Adrenal gland (tissue), 12 donors: ENCODE measurements around the gene SLC23A1. TPM values are rescaled to one million over a fixed set of nuclear protein-coding genes. Genes with fewer than 3 reads are reported as not detected.

Experiments
- DNase-seq, 7 donors: peaks; one replicate each; pipeline ENCODE4 v3.0.0-alpha.2; 2019 to 2020
- H3K27ac ChIP-seq, 5 donors: fragments of 200-600 bp; sonication (generic) in 4 of 5; 1 replicate in 3 of 5; 2 replicates in 2 of 5; pipeline versions ENCODE4 v1.5.1 to v1.8.0; 2016 to 2020; ENCODE audit warnings: mild to moderate bottlenecking in 1 of 5
- H3K27me3 ChIP-seq: fragments of 200-600 bp; 2 replicates; pipeline ENCODE4 v1.8.0; 2021
- H3K36me3 ChIP-seq, 2 donors: fragments of 200-600 bp; replicated peaks in 1 of 2; 1 replicate in 1 of 2; 2 replicates in 1 of 2; pipeline versions ENCODE4 v1.5.1 to v1.8.0; 2018 to 2022
- H3K4me1 ChIP-seq, 2 donors: fragments of 200-600 bp; replicated peaks in 1 of 2; 1 replicate in 1 of 2; 2 replicates in 1 of 2; pipeline versions ENCODE4 v1.5.1 to v1.8.0; 2018 to 2021
- H3K4me3 ChIP-seq, 4 donors: fragments of 200-600 bp; sonication (generic) in 3 of 4; one replicate each; pipeline ENCODE4 v1.5.1; 2016 to 2018
- H3K9me3 ChIP-seq, 3 donors: fragments of 200-600 bp; sonication (generic) in 1 of 3; replicated peaks in 1 of 3; 1 replicate in 2 of 3; 2 replicates in 1 of 3; pipeline versions ENCODE4 v1.5.1 to v1.8.0; 2016 to 2021
- CTCF ChIP-seq, 6 experiments: fragments of 450-650 bp in 4 of 6; fragments of 200-600 bp in 2 of 6; sonication (generic) in 1 of 6; IDR thresholded peaks; 1 replicate in 5 of 6; 2 replicates in 1 of 6; pipeline versions ENCODE4 v1.5.1 to v1.8.0; 2016 to 2021; ENCODE audit warnings: antibody characterized with exemption in 6 of 6, mild to moderate bottlenecking in 2 of 6, moderate library complexity in 1 of 6
- POLR2A ChIP-seq, 2 donors: fragments of 450-650 bp; IDR thresholded peaks; one replicate each; pipeline ENCODE4 v1.6.1; 2017; ENCODE audit warnings: antibody characterized with exemption in 2 of 2, mild to moderate bottlenecking in 2 of 2, moderate library complexity in 1 of 2
- WGBS, 4 donors: extraction: QIAGEN DNeasy Blood & Tissue Kit in 2 of 4; methylation state at CpG; one replicate each; pipeline versions ENCODE4 v1.1.5 to v1.1.7; 2013 to 2017; 5-methylcytosine and 5-hydroxymethylcytosine counted together
- intact Hi-C, 2 donors: fragments of 100-400 bp; cut with DNase I; formaldehyde crosslinking; loops; one replicate each; pipeline versions ENCODE4 v1.14.1 to v1.15.0; 2022 to 2023
- polyA plus RNA-seq, 3 donors: library from polyadenylated mRNA; stranded (reverse); fragments of 200-250 nt in 2 of 3; fragments of 350-450 nt in 1 of 3; fragmentation: Illumina TruSeq in 1 of 3; extraction: RNeasy Lipid Tissue Mini Kit (QIAGEN cat#74804) in 1 of 3; gene quantifications; one replicate each; pipeline ENCODE4 v1.2.3, GENCODE V29; 2013 to 2014
- total RNA-seq, 9 donors: library from RNA; depleted of rRNA in 4 of 9; stranded (reverse); fragments of >200 nt in 4 of 9; fragments of 120-200 nt in 1 of 9; fragmentation: NEBNext Ultra II Directional in 1 of 9; extraction: Animal tissue kit (Norgen Biotek cat#: 25700) in 1 of 9; gene quantifications; one replicate each; pipeline versions ENCODE4 v1.1.0 to v1.2.4, GENCODE V29; 2013 to 2023
- donor health status: healthy with polysubstance abuse.
- donor health status: Bipolar disorder and iron deficiency.
- donor health status: DM: yes; HTN: yes; CAD: no.
- donor health status: DM: no; HTN: no; CAD: no.
- donor health status: DM: no; HTN: no; CAD: no.
- donor health status: DM: yes; HTN: yes; CAD: no.

Gene SLC23A1
- total and polyA plus RNA-seq, 12 donors: 0.06 to 0.46 (median 0.14) TPM; not detected in 8

DNA sequence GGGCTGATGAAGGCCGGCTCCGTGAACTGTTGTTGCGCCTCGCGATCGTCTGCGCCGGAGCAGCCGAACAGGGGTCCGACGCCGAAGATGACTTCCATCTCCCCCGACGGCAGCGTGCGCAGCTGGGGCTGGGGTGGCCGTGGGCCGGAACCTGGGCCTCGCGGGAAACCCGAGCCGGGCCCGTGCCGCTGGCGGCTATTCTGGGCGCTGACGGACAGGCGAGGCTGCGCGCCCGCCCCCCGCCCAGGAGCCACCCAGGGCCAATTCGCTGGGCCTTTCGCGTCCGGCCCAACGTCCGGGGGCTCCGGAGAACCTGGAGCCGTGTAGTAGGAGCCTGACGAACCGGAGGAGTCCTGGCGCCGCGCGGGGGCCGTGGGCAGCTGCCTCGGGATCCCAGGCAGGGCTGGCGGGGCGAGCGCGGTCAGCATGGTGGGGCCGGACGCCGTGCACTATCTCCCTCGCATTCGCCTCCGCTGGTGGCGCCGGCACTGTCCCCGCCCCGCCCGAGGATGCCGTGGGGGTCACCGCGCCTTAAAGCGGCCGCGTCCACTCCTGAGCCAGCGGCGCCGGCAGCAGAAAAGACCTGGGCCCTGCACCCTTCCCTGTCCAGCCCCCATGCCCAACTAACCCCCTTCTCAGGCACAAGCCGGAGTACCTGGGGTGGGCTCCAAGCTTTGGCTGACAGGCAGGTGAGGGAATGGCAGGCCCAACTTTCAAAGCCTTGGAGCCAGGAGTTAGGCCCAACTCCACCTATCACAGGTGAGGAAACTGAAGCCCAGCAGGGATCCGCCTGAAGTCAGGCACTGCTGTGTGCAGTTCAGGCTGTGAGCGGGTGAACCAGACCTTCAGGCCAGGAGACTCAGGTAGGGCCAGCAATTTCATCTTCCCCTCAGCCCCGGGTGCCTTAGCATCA, 11.8 kb upstream of the SLC23A1 start, which contains the start of gene PROB1:
Gene PROB1, minus strand, starts transcription at position 451 of the 913 bp plus-strand sequence. Its CDS starts 23 bp downstream, at position 428.
- no peaks in the 10 kb centered on the region for H3K36me3 ChIP-seq
- 18 to 33% (median 23%) methylated on average over 1 to 76 of the region's 76 CpGs for WGBS, 4 donors
- peak within 1 kb of the TSS; percentile 60 to 86 (median 83) for H3K27ac ChIP-seq
- H3K27me3 ChIP-seq: no peaks in the 10 kb centered on the region
- H3K9me3 ChIP-seq: no peaks in the 10 kb centered on the region
- peak; percentile 59 to 81 (median 68) for DNase-seq
- peak within 1 kb of the TSS in 3 of 4 donors; percentile 11 to 69 (median 42) for H3K4me3 ChIP-seq
- intact Hi-C loops: loop anchor here in 1 of 2 donors (5.0 kb wide), 1 partner anchor 48 kb away; no protein-coding TSS in a partner anchor
- TF ChIP-seq CTCF (IDR thresholded peaks at IDR 0.05): no peak
- TF ChIP-seq POLR2A (IDR thresholded peaks at IDR 0.05): peak in 1 of 2 donors; percentile 52
- H3K4me1 ChIP-seq: peaks cover 30 to 35% of the 10 kb centered on the region in 2 donors

DNA sequence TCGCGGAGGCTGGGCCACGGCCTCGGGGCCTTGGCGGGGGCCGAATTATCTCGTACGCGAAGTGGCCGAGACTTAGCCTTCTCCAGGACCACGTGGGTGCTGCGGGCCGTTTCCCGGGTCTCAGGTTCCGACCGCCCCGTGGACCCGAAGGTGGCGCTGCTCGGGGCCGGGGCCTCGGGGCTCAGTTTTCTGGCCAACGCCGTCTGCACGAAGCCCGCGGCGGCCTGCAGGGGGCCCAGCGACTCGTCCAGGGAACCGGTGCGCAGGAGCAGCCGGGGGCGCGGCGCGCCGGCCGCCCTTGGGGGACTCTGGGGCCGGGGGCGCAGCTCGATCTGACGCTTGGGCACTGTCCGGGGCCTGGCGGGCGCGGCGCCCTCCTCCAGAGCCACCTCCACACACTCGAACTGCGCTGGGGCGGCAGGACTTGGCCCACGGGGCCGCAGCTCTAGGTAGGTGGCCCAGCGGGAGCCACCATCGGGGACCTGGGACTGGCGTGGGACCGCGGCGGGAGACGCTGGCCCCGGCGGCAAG, 11.1 kb upstream of the SLC23A1 start:
- WGBS, 4 donors: 0 to 5% (median 2%) methylated on average over 1 to 62 of the region's 62 CpGs
- Histone ChIP-seq H3K4me1 (peaks cover 30 to 35% of the 10 kb centered on the region in 2 donors), H3K9me3 (no peaks in the 10 kb centered on the region), H3K27ac (peak overlapping the region; percentile 60 to 86 (median 83)), H3K27me3 (no peaks in the 10 kb centered on the region), H3K4me3 (peak overlapping the region in 2 of 4 donors; percentile 42 to 69), H3K36me3 (no peaks in the 10 kb centered on the region)
- intact Hi-C loops: loop anchor here in 1 of 2 donors (5.0 kb wide), 1 partner anchor 47 kb away; no protein-coding TSS in a partner anchor
- peak in 3 of 6 experiments; percentile 38 to 61 (median 45) for TF ChIP-seq CTCF (IDR thresholded peaks at IDR 0.05)
- peak in 1 of 2 donors; percentile 3 for TF ChIP-seq POLR2A (IDR thresholded peaks at IDR 0.05)
- DNase-seq: peak; percentile 59 to 80 (median 69)

DNA sequence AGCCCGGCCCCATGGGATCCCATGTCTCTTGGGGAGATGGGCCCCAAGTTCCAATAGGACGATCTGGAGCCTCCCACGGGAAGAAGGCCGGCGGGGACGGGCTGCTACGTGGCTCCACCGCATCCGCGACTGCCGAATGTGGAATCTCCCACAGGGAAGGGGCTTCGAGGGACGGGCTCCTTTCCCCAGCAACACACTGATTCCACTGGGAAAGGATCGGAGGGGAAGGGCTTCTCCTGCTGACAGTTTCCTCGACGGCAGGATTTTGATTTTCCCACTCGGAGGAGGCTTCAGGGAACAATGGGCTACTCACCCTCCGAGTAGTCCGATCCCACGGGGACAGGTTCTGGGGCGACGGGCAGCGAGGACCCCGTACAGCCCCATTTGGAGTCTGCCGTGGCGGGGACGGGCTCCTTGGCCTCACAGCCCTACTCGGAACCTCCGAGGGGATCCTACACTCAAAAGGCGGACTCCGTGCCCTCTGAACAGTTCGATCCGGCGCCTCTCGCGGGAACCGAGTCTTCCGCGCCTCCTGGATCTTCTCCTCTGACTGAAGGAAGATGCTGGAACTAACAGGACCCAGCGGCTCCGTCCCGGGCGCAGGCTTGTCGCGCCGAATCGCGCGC, 10.5 kb upstream of the SLC23A1 start:
- DNase-seq: no peak
- intact Hi-C loops: loop anchor here in 1 of 2 donors (5.0 kb wide), 1 partner anchor 46 kb away; no protein-coding TSS in a partner anchor
- peak overlapping the region in 4 of 5 donors; percentile 77 to 86 (median 84) for H3K27ac ChIP-seq

More for the DNA sequence above, 10.5 kb upstream of the SLC23A1 start:
- Histone ChIP-seq H3K36me3 (no peaks in the 10 kb centered on the region), H3K27me3 (no peaks in the 10 kb centered on the region), H3K4me1 (peaks cover 30 to 38% of the 10 kb centered on the region in 2 donors), H3K9me3 (no peaks in the 10 kb centered on the region), H3K4me3 (peak overlapping the region in 3 of 4 donors; percentile 22 to 69 (median 42))
- TF ChIP-seq POLR2A (IDR thresholded peaks at IDR 0.05) (peak in 1 of 2 donors; percentile 18), CTCF (IDR thresholded peaks at IDR 0.05) (no peak)
- 7 to 13% (median 11%) methylated on average over 8 to 49 of the region's 49 CpGs for WGBS, 4 donors
